Activated T-helper 1 cell treated with anti-CD3 and anti-CD28 coated beads, Interleukin-12 subunit alpha, Interleukin-12 subunit beta, Interleukin-2, Interleukin-4 antibody, amounts not matched to agents 30 ng/mL and 10 ng/mL and 1 ng/mL, durations not matched to agents 14 hours and 24 hours and 36 hours (primary cell): Measurements from ENCODE around the gene NGEF. TPM values are rescaled to one million over a fixed set of nuclear protein-coding genes. Genes with fewer than 3 reads are reported as not detected.

Source experiments
- DNase-seq: peaks from one replicate; pipeline ENCODE4 v3.0.0; 2021; ENCODE audit warnings: low spot score
- H3K27ac Mint-ChIP-seq: one replicate; pipeline ENCODE4 v1.8.0; 2021; ENCODE audit warnings: mild to moderate bottlenecking, mixed read lengths
- H3K27me3 Mint-ChIP-seq: one replicate; pipeline ENCODE4 v1.8.0; 2022; ENCODE audit warnings: mild to moderate bottlenecking, moderate library complexity, mixed read lengths; ENCODE audit not compliant: insufficient read depth
- H3K36me3 Mint-ChIP-seq: one replicate; pipeline ENCODE4 v1.8.0; 2021; ENCODE audit warnings: low read depth, mixed read lengths
- H3K4me1 Mint-ChIP-seq: one replicate; pipeline ENCODE4 v1.8.0; 2021; ENCODE audit warnings: low read depth, mixed read lengths
- H3K4me3 Mint-ChIP-seq: one replicate; pipeline ENCODE4 v1.8.0; 2021; ENCODE audit warnings: mild to moderate bottlenecking, moderate library complexity, mixed read lengths
- H3K9me3 Mint-ChIP-seq: one replicate; pipeline ENCODE4 v1.8.0; 2021; ENCODE audit warnings: mixed read lengths
- intact Hi-C: fragments of 100-400 bp; cut with micrococcal nuclease; formaldehyde crosslinking; loops from one replicate; pipeline ENCODE4 v1.15.1; 2024
- total RNA-seq: library from RNA; stranded (reverse); gene quantifications from 2 replicates; pipeline ENCODE4 v1.2.3, GENCODE V29; 2022

Gene NGEF
- total RNA-seq, 1 donor from 2014 or later = 0.21 TPM

DNA sequence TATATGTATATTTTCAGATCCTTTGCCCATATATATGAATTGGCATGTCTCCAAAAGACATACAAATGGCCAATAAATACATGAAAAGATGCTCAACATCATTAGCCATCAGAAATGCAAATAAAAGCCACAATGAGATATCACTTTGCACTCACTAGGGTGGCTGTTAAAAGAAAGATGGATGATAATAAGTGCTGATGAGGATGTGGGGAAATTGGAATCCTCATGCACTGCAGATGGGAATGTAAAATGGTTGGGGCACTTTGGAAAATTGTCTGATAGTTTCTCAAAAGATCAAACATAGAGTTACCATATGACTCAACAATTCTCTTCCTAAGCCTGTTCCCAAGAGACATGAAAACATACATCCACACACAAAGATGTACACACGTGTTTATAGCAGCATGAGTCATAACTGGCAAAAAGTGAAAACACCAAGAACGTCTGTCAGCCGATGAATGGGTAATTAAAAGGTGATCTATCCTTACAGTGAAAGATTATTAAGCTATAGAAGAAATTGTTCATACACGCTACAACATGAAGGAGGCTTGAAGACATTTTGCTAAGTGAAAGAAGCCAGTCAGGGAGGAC, 19.7 kb downstream of the NGEF start:
- intact Hi-C loops = no loop called here
- DNase-seq = no peak
- no peaks in the 10 kb centered on the region for H3K36me3 Mint-ChIP-seq
- H3K9me3 Mint-ChIP-seq = no peaks in the 10 kb centered on the region
- no peak overlapping the region for H3K27ac Mint-ChIP-seq
- H3K4me3 Mint-ChIP-seq = no peak overlapping the region
- peaks cover 11% of the 10 kb centered on the region for H3K27me3 Mint-ChIP-seq
- no peaks in the 10 kb centered on the region for H3K4me1 Mint-ChIP-seq

GRCh38 chr2:232986155-232986554, 26.9 kb downstream of the NGEF start:
- intact Hi-C loops = no loop called here
- H3K27me3 Mint-ChIP-seq = peaks cover 12% of the 10 kb centered on the region
- peaks cover 4% of the 10 kb centered on the region for H3K9me3 Mint-ChIP-seq
- no peak for DNase-seq
- no peak overlapping the region for H3K27ac Mint-ChIP-seq
- H3K4me1 Mint-ChIP-seq = no peaks in the 10 kb centered on the region
- no peak overlapping the region for H3K4me3 Mint-ChIP-seq
- H3K36me3 Mint-ChIP-seq = no peaks in the 10 kb centered on the region

DNA sequence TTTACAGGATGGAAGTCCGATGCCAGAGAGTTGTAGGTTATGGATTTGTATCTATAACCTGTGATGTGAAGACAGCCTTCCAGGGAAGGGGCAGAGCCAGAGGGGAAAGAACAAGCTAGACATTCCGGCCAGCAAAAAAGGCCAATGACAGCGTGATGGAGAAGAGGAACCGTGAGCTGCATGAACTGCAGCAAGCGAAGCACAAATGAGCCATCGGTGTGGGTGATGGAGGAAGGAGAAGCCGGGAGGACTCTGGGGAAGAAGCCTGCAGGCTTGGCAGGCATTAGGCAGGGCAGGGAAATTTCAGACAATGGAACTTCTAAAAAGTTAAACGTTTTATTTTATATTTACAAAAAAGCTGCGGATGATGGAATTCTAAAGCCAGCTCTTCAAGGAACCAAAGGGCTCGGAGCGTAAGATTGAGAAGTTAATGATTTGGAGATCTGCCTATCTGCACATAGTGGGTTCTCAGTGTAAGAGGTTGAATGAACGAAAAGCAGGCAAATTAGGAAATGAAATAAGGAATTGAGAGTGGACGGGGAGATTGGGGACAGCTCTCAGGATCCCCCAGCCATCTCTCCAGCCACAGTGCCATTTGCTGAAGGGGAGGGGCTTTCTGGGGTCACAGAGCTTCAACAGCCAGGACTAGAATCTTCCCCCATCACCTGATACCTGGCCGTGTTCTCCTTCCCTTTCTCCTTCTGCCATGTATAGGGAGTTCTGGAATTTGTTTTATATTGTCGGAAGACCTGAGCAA, 28.4 kb downstream of the NGEF start:
- intact Hi-C loops = no loop called here
- no peak for DNase-seq
- H3K27me3 Mint-ChIP-seq = peaks cover 8% of the 10 kb centered on the region
- H3K4me1 Mint-ChIP-seq = no peaks in the 10 kb centered on the region
- H3K36me3 Mint-ChIP-seq = no peaks in the 10 kb centered on the region
- no peak overlapping the region for H3K27ac Mint-ChIP-seq
- H3K4me3 Mint-ChIP-seq = no peak overlapping the region
- peaks cover 4% of the 10 kb centered on the region for H3K9me3 Mint-ChIP-seq

DNA sequence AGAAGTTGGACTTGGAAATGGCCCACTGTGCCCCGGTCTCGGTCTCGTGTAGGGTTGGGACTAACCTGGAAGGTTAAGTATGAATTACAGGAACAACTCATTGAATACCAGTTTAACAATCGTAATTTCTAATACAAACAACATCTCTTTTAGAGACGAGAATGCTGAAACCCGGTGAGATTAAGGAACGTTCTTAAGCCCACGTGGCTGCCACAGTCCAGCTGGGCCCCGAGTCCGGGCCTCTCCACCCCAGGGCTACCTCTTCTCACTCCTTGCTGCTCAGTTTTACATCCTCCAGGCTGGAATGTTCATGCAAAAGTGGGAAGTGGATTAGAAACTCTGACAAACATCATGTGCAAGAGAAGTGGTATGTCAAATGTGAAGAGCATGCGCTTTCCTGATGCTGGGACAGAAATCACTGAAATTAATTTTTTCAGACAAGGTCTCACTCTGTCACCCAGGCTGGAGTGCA, 29.4 kb downstream of the NGEF start:
- H3K4me1 Mint-ChIP-seq = no peaks in the 10 kb centered on the region
- H3K27me3 Mint-ChIP-seq = peaks cover 6% of the 10 kb centered on the region
- no peak for DNase-seq
- no peak overlapping the region for H3K4me3 Mint-ChIP-seq
- H3K9me3 Mint-ChIP-seq = peaks cover 4% of the 10 kb centered on the region
- no peak overlapping the region for H3K27ac Mint-ChIP-seq
- no peaks in the 10 kb centered on the region for H3K36me3 Mint-ChIP-seq
- intact Hi-C loops = no loop called here

DNA sequence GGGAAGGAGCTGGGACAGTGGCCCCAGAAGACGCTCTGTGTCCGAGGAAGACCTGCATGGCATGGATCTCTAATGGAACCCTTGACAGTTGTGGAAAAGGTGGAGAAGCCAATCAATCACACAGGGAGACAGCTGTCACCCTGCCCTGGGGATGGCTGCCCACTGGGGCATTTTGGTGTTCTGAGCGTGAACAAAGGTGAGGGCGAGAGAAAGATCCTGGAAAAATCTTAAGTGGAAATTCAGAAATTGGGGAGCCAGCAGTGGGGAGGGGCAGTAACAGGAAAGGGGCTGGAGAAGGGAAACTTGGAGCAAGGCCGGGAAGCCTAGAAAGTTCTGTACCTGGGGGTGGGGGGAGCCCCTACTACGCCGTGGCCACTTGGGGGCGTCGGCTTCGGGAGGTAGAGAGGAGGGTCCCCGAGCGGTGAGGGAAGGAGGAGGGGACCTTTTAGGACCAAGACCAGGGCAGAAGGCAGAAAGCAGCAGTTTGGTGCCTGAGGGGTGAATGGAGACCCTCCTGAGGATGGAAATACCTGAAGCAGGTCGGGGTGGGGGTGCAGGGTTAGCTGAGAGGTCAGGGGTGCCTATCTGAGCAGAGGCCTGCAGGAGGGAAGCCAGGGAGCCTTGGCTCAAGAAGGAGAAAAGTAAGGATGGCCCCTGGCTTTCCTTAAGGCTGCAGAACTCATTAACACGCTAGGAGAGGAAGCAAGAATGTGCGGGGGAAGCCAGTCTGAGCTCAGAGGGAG, 30.0 kb downstream of the NGEF start:
- no peak for DNase-seq
- peaks cover 4% of the 10 kb centered on the region for H3K27me3 Mint-ChIP-seq
- no peak overlapping the region for H3K4me3 Mint-ChIP-seq
- H3K27ac Mint-ChIP-seq = no peak overlapping the region
- no peaks in the 10 kb centered on the region for H3K36me3 Mint-ChIP-seq
- intact Hi-C loops = no loop called here
- H3K4me1 Mint-ChIP-seq = no peaks in the 10 kb centered on the region
- peaks cover 4% of the 10 kb centered on the region for H3K9me3 Mint-ChIP-seq

GRCh38 chr2:232981767-232982360, 31.2 kb downstream of the NGEF start:
- Mint-ChIP-seq H3K4me3 (no peak overlapping the region), H3K27me3 (peaks cover 2% of the 10 kb centered on the region), H3K9me3 (peaks cover 4% of the 10 kb centered on the region), H3K27ac (no peak overlapping the region), H3K4me1 (no peaks in the 10 kb centered on the region), H3K36me3 (no peaks in the 10 kb centered on the region)
- intact Hi-C loops = no loop called here
- no peak for DNase-seq

- Mint-ChIP-seq H3K4me1 (no peaks in the 10 kb centered on the region), H3K4me3 (no peak overlapping the region), H3K36me3 (no peaks in the 10 kb centered on the region), H3K27me3 (peaks cover 2% of the 10 kb centered on the region), H3K9me3 (peaks cover 4% of the 10 kb centered on the region), H3K27ac (no peak overlapping the region)
- intact Hi-C loops = no loop called here
- no peak for DNase-seq
Observed at GRCh38 chr2:232981356-232981755, 31.7 kb downstream of the NGEF start.

DNA sequence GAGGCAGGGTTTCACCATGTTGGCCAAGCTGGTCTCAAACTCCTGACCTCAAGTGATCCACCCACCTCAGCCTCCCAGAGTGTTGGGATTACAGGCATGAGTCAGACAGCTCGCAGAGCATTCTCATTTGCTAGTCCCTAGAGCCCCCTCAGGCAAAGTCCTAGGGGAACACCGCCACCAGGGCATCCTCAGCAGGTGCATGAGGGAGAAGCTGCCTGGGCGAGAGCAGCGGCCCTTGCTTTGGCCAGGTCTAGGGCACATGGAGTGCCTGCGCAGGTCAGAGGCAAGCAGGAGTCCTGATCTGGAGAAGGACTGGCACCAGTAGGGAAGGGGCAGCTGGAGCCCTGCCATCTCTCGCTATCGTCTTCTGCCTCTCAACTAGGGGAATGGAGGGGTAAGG, 32.4 kb downstream of the NGEF start:
- H3K27me3 Mint-ChIP-seq = peaks cover 2% of the 10 kb centered on the region
- intact Hi-C loops = no loop called here
- H3K27ac Mint-ChIP-seq = no peak overlapping the region
- H3K4me1 Mint-ChIP-seq = no peaks in the 10 kb centered on the region
- H3K36me3 Mint-ChIP-seq = no peaks in the 10 kb centered on the region
- no peaks in the 10 kb centered on the region for H3K9me3 Mint-ChIP-seq
- DNase-seq = no peak
- H3K4me3 Mint-ChIP-seq = no peak overlapping the region

DNA sequence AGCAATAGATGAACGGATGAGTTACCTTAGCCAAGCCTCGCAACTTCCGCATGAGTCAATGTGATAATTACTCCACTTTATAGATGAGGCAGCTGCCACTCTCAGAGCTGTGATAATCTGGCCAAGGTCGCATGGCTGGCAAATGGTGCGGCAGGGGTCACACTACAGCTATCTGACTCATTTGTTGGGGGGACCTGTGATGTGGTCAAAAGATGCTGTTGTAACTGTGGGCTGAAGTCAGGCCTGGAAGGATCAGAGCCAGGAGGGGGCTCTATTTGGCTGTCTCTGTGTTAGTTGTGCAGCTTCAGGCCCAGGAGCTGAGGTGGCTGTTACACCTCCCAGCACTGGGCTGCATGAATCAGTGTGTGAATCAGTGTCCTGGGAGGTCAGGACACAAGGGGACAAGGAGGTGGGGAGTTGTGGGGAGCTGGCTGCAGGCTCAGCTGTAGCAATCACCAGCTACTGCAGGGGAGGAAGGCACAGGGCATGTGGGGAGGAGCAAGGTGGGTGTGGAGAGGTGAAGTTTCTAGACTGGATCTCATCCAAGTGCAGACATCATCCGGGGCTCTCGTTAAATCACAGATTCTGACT, 33.1 kb downstream of the NGEF start:
- Mint-ChIP-seq H3K36me3 (no peaks in the 10 kb centered on the region), H3K27me3 (peaks cover 5% of the 10 kb centered on the region), H3K4me3 (no peak overlapping the region), H3K27ac (no peak overlapping the region), H3K9me3 (no peaks in the 10 kb centered on the region), H3K4me1 (no peaks in the 10 kb centered on the region)
- intact Hi-C loops = no loop called here
- DNase-seq = no peak

GRCh38 chr2:232977438-232977971, 35.6 kb downstream of the NGEF start:
- no peaks in the 10 kb centered on the region for H3K9me3 Mint-ChIP-seq
- intact Hi-C loops = no loop called here
- DNase-seq = no peak
- H3K27ac Mint-ChIP-seq = no peak overlapping the region
- H3K4me1 Mint-ChIP-seq = no peaks in the 10 kb centered on the region
- H3K36me3 Mint-ChIP-seq = no peaks in the 10 kb centered on the region
- H3K27me3 Mint-ChIP-seq = peaks cover 3% of the 10 kb centered on the region
- H3K4me3 Mint-ChIP-seq = no peak overlapping the region

DNA sequence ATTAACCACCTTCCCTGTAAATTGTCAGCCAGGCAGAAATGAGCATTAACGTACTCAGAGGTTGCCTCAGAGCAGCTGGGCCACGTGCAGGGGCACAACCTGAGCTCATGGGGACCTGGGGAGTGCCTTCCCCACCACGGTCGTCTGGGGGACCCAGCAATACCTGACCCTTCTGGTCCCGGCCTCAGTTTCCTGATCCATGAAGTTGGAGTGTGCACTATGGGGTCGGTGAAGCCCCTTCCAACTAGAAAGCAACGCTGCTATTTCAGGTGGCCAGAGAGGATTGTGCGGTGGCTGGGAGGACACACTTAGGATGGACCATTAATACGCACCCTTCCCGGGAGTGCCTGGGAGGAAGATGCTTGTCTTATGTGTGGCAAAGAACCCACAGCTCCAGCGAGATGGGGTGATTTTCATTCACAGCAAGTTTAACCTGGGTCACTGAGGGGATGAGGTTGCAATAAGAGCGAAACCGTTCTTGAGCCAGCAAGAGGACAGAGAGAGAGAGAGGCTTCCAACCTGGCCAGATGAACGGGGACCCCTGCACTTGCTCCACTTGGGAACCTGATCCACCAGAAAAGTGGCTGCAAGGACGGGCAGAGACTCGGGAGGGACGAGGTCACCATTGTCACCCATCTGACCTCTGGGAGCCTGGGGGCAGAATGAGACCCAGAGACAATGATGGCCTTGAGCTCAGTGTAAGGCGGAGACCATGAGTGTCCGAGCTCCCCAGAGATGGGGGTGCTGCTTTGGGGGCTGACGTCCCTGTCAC, 36.2 kb downstream of the NGEF start:
- Mint-ChIP-seq H3K9me3 (no peaks in the 10 kb centered on the region), H3K4me3 (no peak overlapping the region), H3K27ac (no peak overlapping the region), H3K27me3 (peaks cover 3% of the 10 kb centered on the region), H3K4me1 (no peaks in the 10 kb centered on the region), H3K36me3 (no peaks in the 10 kb centered on the region)
- intact Hi-C loops = no loop called here
- DNase-seq = no peak

DNA sequence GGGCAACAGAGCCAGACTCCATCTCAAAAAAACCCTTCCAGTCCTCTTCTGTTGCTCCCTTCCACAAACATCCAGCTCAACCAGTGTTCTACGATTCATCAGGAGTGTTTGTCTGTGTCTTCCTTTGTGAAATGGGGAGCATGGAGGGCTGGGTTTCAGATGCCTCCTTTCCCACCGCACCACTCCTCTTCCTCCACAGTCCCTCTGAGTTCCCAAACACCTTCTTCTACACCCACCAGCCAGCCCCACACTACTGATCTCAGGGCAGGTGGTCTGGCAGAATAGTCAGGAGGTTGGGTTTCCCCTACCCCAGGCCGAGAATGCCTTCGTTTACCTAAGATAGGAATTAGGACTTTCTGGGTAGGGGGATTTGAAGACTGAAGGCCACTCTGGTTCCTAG, 36.9 kb downstream of the NGEF start:
- DNase-seq = no peak
- H3K36me3 Mint-ChIP-seq = no peaks in the 10 kb centered on the region
- no peak overlapping the region for H3K27ac Mint-ChIP-seq

More for the DNA sequence above, 36.9 kb downstream of the NGEF start:
- intact Hi-C loops = no loop called here
- Mint-ChIP-seq H3K9me3 (no peaks in the 10 kb centered on the region), H3K4me1 (no peaks in the 10 kb centered on the region), H3K27me3 (peaks cover 3% of the 10 kb centered on the region), H3K4me3 (no peak overlapping the region)
